HepG2 (cell line): Measurements from ENCODE around the gene TLE1. TPM values are rescaled to one million over a fixed set of nuclear protein-coding genes. Genes with fewer than 3 reads are reported as not detected.

ENCODE experiments used
- ATAC-seq: fragments of 200-7000 bp; cut with Tn5 transposase; 3 replicates; pipeline ENCODE4 v1.9.1; 2020; ENCODE audit warnings: mild to moderate bottlenecking, moderate library complexity
- BruUV-seq: library from RNA; stranded (reverse); fragments of 400-500 nt; replicated peaks from 2 replicates; lab custom pipeline; 2021; lab: Mats Ljungman, UMichigan
- CTCF ChIA-PET: fragments of 300-600 bp; formaldehyde crosslinking; extraction: SDS; loops from one replicate; lab custom pipeline; 2021; ENCODE audit warnings: low total read pairs, inconsistent platforms, low intra/inter-chr PET ratio; lab: Yijun Ruan, JAX
- POLR2A ChIA-PET: fragments of 350-600 bp; sonication (Branson Sonifier 250); formaldehyde crosslinking; loops from one replicate; lab custom pipeline; 2020; ENCODE audit warnings: antibody characterized with exemption, inconsistent platforms; lab: Yijun Ruan, JAX
- DNase-seq: peaks from one replicate; pipeline ENCODE4 v3.0.0-alpha.2; 2015; ENCODE audit warnings: low spot score
- FAIRE-seq: peaks from 3 replicates; lab custom pipeline; 2011; peaks lifted over from hg19 to GRCh38; lab: Jason Lieb, UNC
- H2AFZ ChIP-seq: one replicate; pipeline ENCODE4 v1.6.1; 2011; ENCODE audit warnings: low read length, inconsistent platforms
- H3K27ac ChIP-seq: fragments of 300-600 bp; 3 replicates; pipeline ENCODE4 v1.8.0; 2011; ENCODE audit warnings: mixed run types, mild to moderate bottlenecking, mixed read lengths, low read length, inconsistent platforms; ENCODE audit not compliant: insufficient read depth; ENCODE audit errors: extremely low read length
- H3K27me3 ChIP-seq, 2 experiments: fragments of 200-600 bp in 1 of 2; 2 replicates in 1 of 2; 3 replicates in 1 of 2; pipeline versions ENCODE4 v1.6.0 to v1.8.0; 2011; ENCODE audit warnings: low read length in 2 of 2, mild to moderate bottlenecking in 2 of 2, moderate library complexity in 2 of 2, inconsistent platforms in 1 of 2; ENCODE audit not compliant: insufficient read depth in 2 of 2, control insufficient read depth in 1 of 2
- H3K36me3 ChIP-seq, 2 experiments: fragments of 200-600 bp in 1 of 2; replicated peaks in 1 of 2; 2 replicates in 1 of 2; 3 replicates in 1 of 2; pipeline versions ENCODE4 v1.5.1 to v1.8.0; 2011; ENCODE audit warnings: low read length in 2 of 2, inconsistent platforms in 1 of 2; ENCODE audit not compliant: insufficient read depth in 2 of 2, control insufficient read depth in 1 of 2
- H3K4me1 ChIP-seq: 2 replicates; pipeline ENCODE4 v1.5.1; 2012; ENCODE audit warnings: low read length, inconsistent platforms; ENCODE audit not compliant: insufficient read depth
- H3K4me2 ChIP-seq: 2 replicates; pipeline ENCODE4 v1.6.0; 2011; ENCODE audit warnings: low read depth, low read length, inconsistent platforms
- H3K4me3 ChIP-seq, 3 experiments: fragments of 200-600 bp in 1 of 3; sonication (generic), shearing (Covaris generic) in 1 of 3; replicated peaks in 1 of 3; 2 replicates each; pipeline ENCODE4 v1.5.1; 2011 to 2016; ENCODE audit warnings: low read length in 3 of 3, inconsistent platforms in 2 of 3, low read depth in 2 of 3, mild to moderate bottlenecking in 2 of 3, control low read depth in 1 of 3, mixed read lengths in 1 of 3; ENCODE audit not compliant: insufficient read depth in 1 of 3
- H3K79me2 ChIP-seq: one replicate; pipeline ENCODE4 v1.6.1; 2011; ENCODE audit warnings: low read length, inconsistent platforms; ENCODE audit not compliant: insufficient read depth
- H3K9ac ChIP-seq: 2 replicates; pipeline ENCODE4 v1.6.0; 2011; ENCODE audit warnings: mild to moderate bottlenecking, low read depth, low read length, inconsistent platforms; ENCODE audit not compliant: insufficient read depth
- H3K9me3 ChIP-seq: 2 replicates; pipeline ENCODE4 v1.5.1; 2012; ENCODE audit warnings: mild to moderate bottlenecking, low read length
- H4K20me1 ChIP-seq: 2 replicates; pipeline ENCODE4 v1.6.0; 2011; ENCODE audit warnings: inconsistent platforms, mild to moderate bottlenecking, low read length, moderate library complexity; ENCODE audit not compliant: insufficient read depth
- CCDC6 ChIP-seq: sonication (generic); formaldehyde crosslinking; IDR thresholded peaks from 2 replicates; pipeline ENCODE4 v1.8.1; 2022; ENCODE audit warnings: mild to moderate bottlenecking, missing genetic modification reagents, moderate library complexity
- GABPA ChIP-seq, 2 experiments: IDR thresholded peaks; 2 replicates each; pipeline ENCODE4 v1.6.1; 2011 to 2016; ENCODE audit warnings: low read depth in 2 of 2, low read length in 1 of 2, missing biosample characterization in 1 of 2, missing genetic modification characterization in 1 of 2
- HDAC2 ChIP-seq: sonication (generic); formaldehyde crosslinking; IDR thresholded peaks from 2 replicates; pipeline ENCODE4 v1.4.0; 2020; ENCODE audit warnings: missing genetic modification reagents
- HNF4A ChIP-seq: sonication (generic); formaldehyde crosslinking; IDR thresholded peaks from 2 replicates; pipeline ENCODE4 v1.4.0; 2020; ENCODE audit warnings: missing genetic modification reagents
- ZFY ChIP-seq: sonication (generic); formaldehyde crosslinking; IDR thresholded peaks from 2 replicates; pipeline ENCODE4 v1.4.0; 2020; ENCODE audit warnings: missing genetic modification reagents
- ZNF207 ChIP-seq: fragments of 450-650 bp; IDR thresholded peaks from 2 replicates; pipeline ENCODE4 v1.6.1; 2016; ENCODE audit warnings: antibody characterized with exemption, borderline replicate concordance
- ZNF496 ChIP-seq: sonication (generic); formaldehyde crosslinking; IDR thresholded peaks from 2 replicates; pipeline ENCODE4 v1.8.1; 2023; ENCODE audit warnings: mild to moderate bottlenecking, moderate library complexity, missing genetic modification reagents; ENCODE audit not compliant: insufficient replicate concordance
- ZNF549 ChIP-seq: sonication (generic); formaldehyde crosslinking; IDR thresholded peaks from 2 replicates; pipeline ENCODE4 v1.5.0; 2020; ENCODE audit warnings: missing genetic modification reagents
- ZNF749 ChIP-seq: sonication (generic); formaldehyde crosslinking; IDR thresholded peaks from 2 replicates; pipeline ENCODE4 v1.8.0; 2022; ENCODE audit warnings: mild to moderate bottlenecking, missing genetic modification reagents, moderate library complexity, borderline replicate concordance
- WGBS: methylation state at CpG from one replicate; pipeline ENCODE4 v1.1.6; 2017; ENCODE audit warnings: low lambda C conversion rate; 5-methylcytosine and 5-hydroxymethylcytosine counted together
- in situ Hi-C: cut with HindIII; loops from 2 replicates; pipeline ENCODE4 v1.10.0; 2017; ENCODE audit warnings: low pct_unique_long_range_greater_than_20kb; ENCODE audit not compliant: extremely low pct_ligation_motif_present
- intact Hi-C: fragments of 100-400 bp; cut with micrococcal nuclease; formaldehyde crosslinking; loops from one replicate; pipeline ENCODE4 v1.10.0; 2022; ENCODE audit not compliant: unreplicated experiment
- polyA plus RNA-seq, 8 experiments: library from polyadenylated mRNA; depleted of rRNA in 3 of 8; stranded (reverse) in 7 of 8; unstranded in 1 of 8; fragments of >200 nt; fragmentation: Illumina TruSeq in 4 of 8; extraction: Trizol in 4 of 8; gene quantifications; 2 replicates each; pipeline versions ENCODE4 v1.2.1 to v1.2.3, GENCODE V29; 2011 to 2016; ENCODE audit warnings: low read depth in 4 of 8, missing spikeins in 1 of 8, mixed read lengths in 1 of 8; ENCODE audit not compliant: insufficient read depth in 1 of 8
- total RNA-seq, 5 experiments: library from RNA; depleted of rRNA; stranded (reverse); fragments of >200 nt; fragmentation: Illumina TruSeq; extraction: Trizol; gene quantifications; 2 replicates each; pipeline ENCODE4 v1.2.3, GENCODE V29; 2016; ENCODE audit warnings: low read depth in 1 of 5
- TF ChIP-seq, protein P1 (sequence below): sonication (generic); formaldehyde crosslinking; conservative IDR thresholded peaks from 2 replicates; pipeline ENCODE4 v1.8.0; 2022; ENCODE audit warnings: missing genetic modification reagents
- TF ChIP-seq, protein P2 (sequence below): sonication (generic); formaldehyde crosslinking; IDR thresholded peaks from 2 replicates; pipeline ENCODE4 v1.4.0; 2020; ENCODE audit warnings: mild to moderate bottlenecking, missing genetic modification reagents
- TF ChIP-seq, protein P3 (sequence below): sonication (generic); formaldehyde crosslinking; IDR thresholded peaks from 2 replicates; pipeline ENCODE4 v1.5.1; 2020; ENCODE audit warnings: missing genetic modification reagents, mild to moderate bottlenecking, borderline replicate concordance

The TLE1 gene
- total and polyA plus RNA-seq, 2 of the 13 experiments (the other 11 are each of a cell fraction or from before 2014, with no cell fraction given) = 35.9 to 109 TPM

DNA sequence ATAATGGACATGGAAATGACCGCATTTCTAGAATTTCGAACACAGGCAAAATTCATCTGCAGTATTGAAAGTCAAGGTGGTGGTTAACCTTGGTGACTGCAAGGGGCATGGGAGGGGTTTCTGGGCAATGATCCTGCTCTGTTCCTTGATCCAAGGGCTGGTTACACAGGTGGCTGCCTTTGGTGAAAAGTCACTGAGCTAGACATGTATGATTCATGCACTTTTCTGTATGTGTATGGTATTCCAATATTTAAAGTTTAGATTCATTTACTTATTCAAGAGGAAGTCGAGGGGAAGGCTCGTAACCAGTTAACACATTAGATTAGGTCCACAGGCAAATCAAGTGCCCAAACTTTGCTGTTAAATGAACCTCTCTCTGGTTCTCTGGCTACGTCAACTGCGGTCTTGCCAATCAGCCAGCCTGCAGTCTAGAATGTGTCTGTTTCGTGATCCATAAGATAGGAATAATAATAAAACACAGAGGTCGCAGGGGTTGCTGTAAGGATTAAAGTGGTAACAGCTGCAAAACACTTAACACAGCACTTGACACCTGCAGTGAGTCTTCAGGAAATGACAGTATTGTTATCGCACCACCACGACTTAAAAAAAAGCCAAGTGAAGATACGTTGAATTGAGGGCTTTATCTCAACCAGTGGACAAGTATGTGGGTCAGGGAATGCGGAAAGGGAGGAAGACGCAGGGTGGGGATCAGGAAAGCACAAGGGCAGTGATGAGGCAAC is 92.5 kb downstream of the TLE1 start:
- ATAC-seq (no peak), FAIRE-seq (no peak), DNase-seq (no peak)
- no TSS peak for BruUV-seq
- peaks cover 45% of the 10 kb centered on the region for H3K4me1 ChIP-seq
- H3K27ac ChIP-seq = no peak overlapping the region
- in situ Hi-C loops (no loop called here), intact Hi-C loops (no loop called here)
- no peak overlapping the region for H3K4me2 ChIP-seq
- peaks cover 4% of the 10 kb centered on the region for H3K79me2 ChIP-seq
- no peaks in the 10 kb centered on the region for H4K20me1 ChIP-seq
- no peak overlapping the region for H3K4me3 ChIP-seq
- WGBS = 96% methylated on average over 13 of the region's 13 CpGs
- H2AFZ ChIP-seq = no peak overlapping the region
- peaks cover 23 to 68% of the 10 kb centered on the region in 2 experiments for H3K36me3 ChIP-seq
- ChIA-PET CTCF (no interaction called here), POLR2A (interaction anchor here (1.7 kb wide), 1 partner anchor 8 kb away, joined by 4 read pairs; no protein-coding TSS in a partner anchor)
- H3K27me3 ChIP-seq = no peaks in the 10 kb centered on the region
- TF ChIP-seq, protein P1, sequence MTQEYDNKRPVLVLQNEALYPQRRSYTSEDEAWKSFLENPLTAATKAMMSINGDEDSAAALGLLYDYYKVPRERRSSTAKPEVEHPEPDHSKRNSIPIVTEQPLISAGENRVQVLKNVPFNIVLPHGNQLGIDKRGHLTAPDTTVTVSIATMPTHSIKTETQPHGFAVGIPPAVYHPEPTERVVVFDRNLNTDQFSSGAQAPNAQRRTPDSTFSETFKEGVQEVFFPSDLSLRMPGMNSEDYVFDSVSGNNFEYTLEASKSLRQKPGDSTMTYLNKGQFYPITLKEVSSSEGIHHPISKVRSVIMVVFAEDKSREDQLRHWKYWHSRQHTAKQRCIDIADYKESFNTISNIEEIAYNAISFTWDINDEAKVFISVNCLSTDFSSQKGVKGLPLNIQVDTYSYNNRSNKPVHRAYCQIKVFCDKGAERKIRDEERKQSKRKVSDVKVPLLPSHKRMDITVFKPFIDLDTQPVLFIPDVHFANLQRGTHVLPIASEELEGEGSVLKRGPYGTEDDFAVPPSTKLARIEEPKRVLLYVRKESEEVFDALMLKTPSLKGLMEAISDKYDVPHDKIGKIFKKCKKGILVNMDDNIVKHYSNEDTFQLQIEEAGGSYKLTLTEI = no peak
- TF ChIP-seq ZFY (CRISPR knock-in tag) (no peak), ZNF207 (no peak), GABPA (IDR thresholded peaks at IDR 0.05; ENCODE audit: low read depth, low read length) (no peak), GABPA (CRISPR knock-in tag; IDR thresholded peaks at IDR 0.05; ENCODE audit: low read depth) (no peak), ZNF496 (CRISPR knock-in tag) (no peak), ZNF549 (no peak), HDAC2 (CRISPR knock-in tag) (no peak), ZNF749 (CRISPR knock-in tag) (no peak), CCDC6 (CRISPR knock-in tag) (no peak), HNF4A (CRISPR knock-in tag) (no peak)
- TF ChIP-seq, protein P2, sequence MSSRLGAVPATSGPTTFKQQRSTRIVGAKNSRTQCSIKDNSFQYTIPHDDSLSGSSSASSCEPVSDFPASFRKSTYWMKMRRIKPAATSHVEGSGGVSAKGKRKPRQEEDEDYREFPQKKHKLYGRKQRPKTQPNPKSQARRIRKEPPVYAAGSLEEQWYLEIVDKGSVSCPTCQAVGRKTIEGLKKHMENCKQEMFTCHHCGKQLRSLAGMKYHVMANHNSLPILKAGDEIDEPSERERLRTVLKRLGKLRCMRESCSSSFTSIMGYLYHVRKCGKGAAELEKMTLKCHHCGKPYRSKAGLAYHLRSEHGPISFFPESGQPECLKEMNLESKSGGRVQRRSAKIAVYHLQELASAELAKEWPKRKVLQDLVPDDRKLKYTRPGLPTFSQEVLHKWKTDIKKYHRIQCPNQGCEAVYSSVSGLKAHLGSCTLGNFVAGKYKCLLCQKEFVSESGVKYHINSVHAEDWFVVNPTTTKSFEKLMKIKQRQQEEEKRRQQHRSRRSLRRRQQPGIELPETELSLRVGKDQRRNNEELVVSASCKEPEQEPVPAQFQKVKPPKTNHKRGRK (CRISPR knock-in tag) = no peak
- TF ChIP-seq, protein P3, sequence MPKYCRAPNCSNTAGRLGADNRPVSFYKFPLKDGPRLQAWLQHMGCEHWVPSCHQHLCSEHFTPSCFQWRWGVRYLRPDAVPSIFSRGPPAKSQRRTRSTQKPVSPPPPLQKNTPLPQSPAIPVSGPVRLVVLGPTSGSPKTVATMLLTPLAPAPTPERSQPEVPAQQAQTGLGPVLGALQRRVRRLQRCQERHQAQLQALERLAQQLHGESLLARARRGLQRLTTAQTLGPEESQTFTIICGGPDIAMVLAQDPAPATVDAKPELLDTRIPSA (CRISPR knock-in tag) = no peak
- no peaks in the 10 kb centered on the region for H3K9me3 ChIP-seq
- no peak overlapping the region for H3K9ac ChIP-seq
